ENCODE data around the gene PTGFR. TPM values are rescaled to one million over a fixed set of nuclear protein-coding genes. Genes with fewer than 3 reads are reported as not detected.

Gene PTGFR
- polyA plus RNA-seq, 1 experiment, result 2.0 TPM

- no peak overlapping the region for H3K4me3 ChIP-seq (ENCODE audit: low read depth, low read length)
- H3K27me3 ChIP-seq (ENCODE audit: control insufficient read depth, insufficient read depth, low read length), result no peaks in the 10 kb centered on the region
- DNase-seq (ENCODE audit: low read depth, low spot score), result no peak
- TF ChIP-seq CTCF (IDR thresholded peaks at IDR 0.05; ENCODE audit: low read depth, low read length), result no peak
- POLR2A ChIA-PET, result no interaction called here
- CTCF ChIA-PET, result interaction anchor here (1.1 to 1.6 kb wide), 2 partner anchors 52 to 231 kb away, joined by 3 to 4 read pairs; no protein-coding TSS in a partner anchor
- no peak overlapping the region for H3K27ac ChIP-seq (ENCODE audit: low read depth, low read length)
- H3K9me3 ChIP-seq (ENCODE audit: control insufficient read depth, insufficient read depth, low read length), result no peaks in the 10 kb centered on the region
These were observed 74.6 kb downstream of the PTGFR start for GRCh38 chr1:78565393-78565792.

- Histone ChIP-seq H3K27me3 (ENCODE audit: control insufficient read depth, insufficient read depth, low read length) (no peaks in the 10 kb centered on the region), H3K9me3 (ENCODE audit: control insufficient read depth, insufficient read depth, low read length) (no peaks in the 10 kb centered on the region), H3K4me3 (ENCODE audit: low read depth, low read length) (no peak overlapping the region), H3K27ac (ENCODE audit: low read depth, low read length) (no peak overlapping the region)
- ChIA-PET POLR2A (no interaction called here), CTCF (no interaction called here)
- TF ChIP-seq CTCF (IDR thresholded peaks at IDR 0.05; ENCODE audit: low read depth, low read length), result no peak
- DNase-seq (ENCODE audit: low read depth, low spot score), result no peak
These were observed 79.8 kb downstream of the PTGFR start for GRCh38 chr1:78570539-78570938.

GRCh38 chr1:78577257-78578100 lies 86.7 kb downstream of the PTGFR start:
- no peaks in the 10 kb centered on the region for H3K9me3 ChIP-seq (ENCODE audit: control insufficient read depth, insufficient read depth, low read length)
- CTCF ChIA-PET, result interaction anchor here (0.8 to 1.6 kb wide), 5 partner anchors 12 to 433 kb away, joined by 3 to 6 read pairs (median 3); no protein-coding TSS in a partner anchor

GRCh38 chr1:78586572-78586971 lies 95.8 kb downstream of the PTGFR start:
- Histone ChIP-seq H3K9me3 (ENCODE audit: control insufficient read depth, insufficient read depth, low read length) (no peaks in the 10 kb centered on the region), H3K27me3 (ENCODE audit: control insufficient read depth, insufficient read depth, low read length) (no peaks in the 10 kb centered on the region), H3K27ac (ENCODE audit: low read depth, low read length) (no peak overlapping the region), H3K4me3 (ENCODE audit: low read depth, low read length) (no peak overlapping the region)
- TF ChIP-seq CTCF (IDR thresholded peaks at IDR 0.05; ENCODE audit: low read depth, low read length), result no peak
- CTCF ChIA-PET, result interaction anchor here (0.6 to 1.6 kb wide), 3 partner anchors 253 to 1624 kb away, joined by 3 to 6 read pairs (median 4); no protein-coding TSS in a partner anchor
- DNase-seq (ENCODE audit: low read depth, low spot score), result no peak
- POLR2A ChIA-PET, result no interaction called here

More at GRCh38 chr1:78577257-78578100, 86.7 kb downstream of the PTGFR start:
- no peak for TF ChIP-seq CTCF (IDR thresholded peaks at IDR 0.05; ENCODE audit: low read depth, low read length)
- Histone ChIP-seq H3K4me3 (ENCODE audit: low read depth, low read length) (no peak overlapping the region), H3K27me3 (ENCODE audit: control insufficient read depth, insufficient read depth, low read length) (no peaks in the 10 kb centered on the region), H3K27ac (ENCODE audit: low read depth, low read length) (no peak overlapping the region)
- POLR2A ChIA-PET, result no interaction called here
- no peak for DNase-seq (ENCODE audit: low read depth, low spot score)

- no peak overlapping the region for H3K27ac ChIP-seq (ENCODE audit: low read depth, low read length)
- ChIA-PET POLR2A (no interaction called here), CTCF (interaction anchor here (1.1 to 1.6 kb wide), 2 partner anchors 254 to 442 kb away, joined by 3 to 6 read pairs; no protein-coding TSS in a partner anchor)
- no peak for TF ChIP-seq CTCF (IDR thresholded peaks at IDR 0.05; ENCODE audit: low read depth, low read length)
- DNase-seq (ENCODE audit: low read depth, low spot score), result no peak
- no peaks in the 10 kb centered on the region for H3K9me3 ChIP-seq (ENCODE audit: control insufficient read depth, insufficient read depth, low read length)
- H3K27me3 ChIP-seq (ENCODE audit: control insufficient read depth, insufficient read depth, low read length), result no peaks in the 10 kb centered on the region
- no peak overlapping the region for H3K4me3 ChIP-seq (ENCODE audit: low read depth, low read length)
These were observed 96.4 kb downstream of the PTGFR start for GRCh38 chr1:78587211-78587610.
